ENCODE data around the gene DCUN1D2.

The DCUN1D2 gene

DNA sequence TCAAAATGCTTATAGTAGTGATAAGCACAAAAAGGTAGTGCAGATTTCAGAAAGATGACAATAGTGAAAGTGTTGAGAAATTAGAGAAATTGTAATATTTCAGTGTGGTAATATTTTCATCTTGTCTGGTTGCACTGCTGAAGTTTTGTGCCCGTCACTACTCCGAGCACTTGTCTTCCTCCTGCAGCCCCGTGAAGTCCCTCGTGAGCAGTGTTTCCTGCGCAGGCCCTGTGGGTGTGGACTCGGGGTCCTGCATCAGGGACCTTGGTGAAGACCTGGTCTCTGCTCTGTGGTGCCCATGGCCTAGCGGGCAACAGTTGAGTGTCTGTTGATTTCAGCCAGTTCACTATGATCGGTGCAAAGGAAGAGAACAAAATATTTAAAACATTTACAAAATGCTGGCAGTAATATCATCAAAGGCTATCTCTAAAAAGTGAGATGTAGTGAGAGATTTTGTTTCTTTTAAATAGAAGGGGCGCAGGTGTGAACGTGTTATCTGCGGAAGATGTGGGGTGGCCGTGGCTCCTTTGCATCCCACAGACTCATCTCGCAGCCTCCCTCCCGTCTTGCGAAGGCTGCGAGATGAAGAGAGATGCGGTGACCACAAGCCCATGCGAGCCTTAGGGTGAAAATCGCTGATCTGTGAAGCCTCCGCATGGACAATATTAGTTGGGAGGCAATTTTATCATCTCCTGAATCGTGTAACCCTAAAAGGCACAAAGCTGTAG, 27.7 kb upstream of the DCUN1D2 start:
- no peak for DNase-seq

DNA sequence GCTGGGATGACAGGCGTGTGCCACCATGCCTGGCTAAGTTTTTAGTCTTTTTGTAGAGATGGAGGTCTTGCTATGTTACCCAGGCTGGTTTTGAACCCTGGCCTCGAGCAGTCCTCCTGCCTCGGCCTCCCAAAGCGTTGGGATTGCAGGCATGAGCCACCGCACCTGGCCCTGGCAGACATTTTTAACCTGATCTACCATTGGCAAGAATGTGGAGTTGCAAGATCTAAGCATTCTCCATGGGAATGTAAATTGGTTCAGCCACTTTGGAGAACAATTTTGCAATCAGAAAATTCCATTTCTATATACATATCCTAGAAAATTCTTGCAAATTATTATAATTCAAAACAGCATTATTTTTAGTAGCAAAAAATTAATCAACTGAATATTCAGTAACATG, 24.3 kb upstream of the DCUN1D2 start:
- DNase-seq: no peak

DNA sequence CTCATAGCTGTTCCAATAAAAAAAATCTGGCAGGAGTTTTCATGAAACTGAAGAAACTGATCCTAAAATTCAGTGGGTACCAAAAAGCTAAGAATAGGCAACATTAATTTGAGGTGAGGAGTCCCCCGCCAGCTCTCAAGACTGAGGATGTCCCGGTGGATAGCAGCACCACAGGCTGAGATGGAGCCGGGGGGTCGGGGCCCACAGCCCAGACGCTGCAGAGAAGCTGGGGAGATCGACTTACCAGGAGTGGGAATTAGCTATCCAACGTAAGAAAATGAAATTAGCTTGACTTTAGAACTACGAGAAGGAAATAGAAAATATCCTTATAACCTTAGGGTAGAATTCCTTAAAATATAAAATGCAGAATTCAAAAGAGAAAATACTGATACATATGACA, 23.2 kb upstream of the DCUN1D2 start:
- no peak for DNase-seq

DNA sequence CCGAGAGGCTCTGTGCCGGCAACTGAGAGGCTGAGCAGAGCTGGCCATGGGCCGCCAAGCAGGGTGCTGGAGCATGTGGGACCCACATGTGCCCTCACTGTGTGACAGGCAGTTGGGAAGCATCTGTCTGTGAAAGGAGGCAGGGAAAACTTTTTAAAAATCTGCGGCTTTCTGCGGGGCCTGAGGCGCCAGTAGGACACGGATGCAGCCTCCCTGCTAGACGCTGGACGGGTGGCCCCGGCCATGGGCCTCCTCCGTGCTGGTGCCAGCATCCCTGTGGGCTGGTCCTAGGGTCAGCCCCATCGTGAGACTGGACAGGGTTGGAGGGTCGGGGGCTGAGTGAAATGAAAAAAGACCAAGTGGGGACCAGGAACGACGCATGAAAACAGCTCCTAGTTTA, 20.9 kb upstream of the DCUN1D2 start:
- DNase-seq: no peak

DNA sequence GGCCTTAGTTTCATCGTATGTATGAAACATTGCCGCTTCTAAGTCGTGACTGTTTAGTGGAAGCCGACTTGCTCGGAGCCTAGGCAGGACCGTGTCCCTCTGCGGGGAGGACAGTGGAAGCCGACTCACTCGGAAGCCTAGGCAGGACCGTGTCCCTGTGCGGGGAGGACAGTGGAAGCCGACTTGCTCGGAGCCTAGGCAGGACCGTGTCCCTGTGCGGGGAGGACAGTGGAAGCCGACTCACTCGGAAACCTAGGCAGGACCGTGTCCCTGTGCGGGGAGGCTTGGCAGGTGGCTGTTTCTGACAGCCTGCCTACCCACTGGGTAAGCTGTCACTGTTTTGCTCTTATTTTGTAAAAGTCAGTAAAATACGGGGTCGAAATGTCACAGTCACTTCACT, 20.4 kb upstream of the DCUN1D2 start:
- no peak for DNase-seq

DNA sequence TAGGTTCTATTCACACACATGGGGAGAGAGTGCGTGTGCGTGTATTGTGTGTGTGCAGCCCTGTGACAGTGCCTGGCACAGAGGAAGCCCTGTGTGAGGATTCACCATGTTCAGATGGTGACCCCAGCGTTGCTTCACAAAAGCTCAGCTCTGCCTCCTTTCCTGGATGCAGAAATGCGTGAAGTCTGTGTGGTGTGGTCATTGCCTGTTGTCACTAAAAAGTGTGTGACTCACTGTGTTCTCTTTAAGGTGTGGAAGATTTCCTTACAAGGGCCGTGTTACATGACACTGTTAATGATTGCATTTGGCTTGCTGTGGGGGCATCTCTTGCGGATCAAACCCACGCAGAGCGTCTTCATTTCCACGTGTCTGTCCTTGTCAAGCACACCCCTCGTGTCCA, 19.5 kb upstream of the DCUN1D2 start:
- DNase-seq: no peak

DNA sequence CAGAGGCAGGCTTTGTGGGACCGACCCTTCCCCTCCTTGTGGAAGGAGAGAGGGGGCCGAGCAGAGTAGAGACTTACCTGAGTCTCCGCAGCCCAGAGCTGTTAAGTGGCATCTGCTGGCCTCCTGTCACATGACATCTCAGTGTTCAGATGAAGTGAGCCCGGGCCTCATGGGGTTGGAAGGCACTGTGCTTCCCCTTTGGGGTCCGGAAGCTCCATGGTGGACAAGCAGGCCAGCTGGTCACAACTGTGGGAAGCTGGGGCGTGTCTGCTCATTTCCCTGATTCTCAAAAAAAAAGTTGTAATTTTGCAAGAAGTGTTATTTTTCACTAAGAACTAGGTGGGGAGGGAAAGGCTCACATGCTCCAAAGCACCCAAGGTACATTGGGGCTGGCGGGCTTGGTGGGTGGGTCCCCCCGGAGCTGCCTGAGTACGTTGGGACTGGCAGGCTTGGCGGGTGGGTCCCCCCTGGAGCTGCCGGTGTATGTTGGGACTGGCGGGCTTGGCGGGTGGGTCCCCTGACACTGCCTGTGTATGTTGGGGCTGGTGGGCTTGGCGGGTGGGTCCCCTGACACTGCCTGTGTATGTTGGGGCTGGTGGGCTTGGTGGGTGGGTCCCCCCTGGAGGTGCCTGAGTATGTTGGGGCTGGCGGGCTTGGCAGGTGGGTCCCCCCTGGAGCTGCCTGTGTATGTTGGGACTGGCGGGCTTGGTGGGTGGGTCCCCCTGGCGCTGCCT, 18.2 kb upstream of the DCUN1D2 start:
- no peak for DNase-seq

DNA sequence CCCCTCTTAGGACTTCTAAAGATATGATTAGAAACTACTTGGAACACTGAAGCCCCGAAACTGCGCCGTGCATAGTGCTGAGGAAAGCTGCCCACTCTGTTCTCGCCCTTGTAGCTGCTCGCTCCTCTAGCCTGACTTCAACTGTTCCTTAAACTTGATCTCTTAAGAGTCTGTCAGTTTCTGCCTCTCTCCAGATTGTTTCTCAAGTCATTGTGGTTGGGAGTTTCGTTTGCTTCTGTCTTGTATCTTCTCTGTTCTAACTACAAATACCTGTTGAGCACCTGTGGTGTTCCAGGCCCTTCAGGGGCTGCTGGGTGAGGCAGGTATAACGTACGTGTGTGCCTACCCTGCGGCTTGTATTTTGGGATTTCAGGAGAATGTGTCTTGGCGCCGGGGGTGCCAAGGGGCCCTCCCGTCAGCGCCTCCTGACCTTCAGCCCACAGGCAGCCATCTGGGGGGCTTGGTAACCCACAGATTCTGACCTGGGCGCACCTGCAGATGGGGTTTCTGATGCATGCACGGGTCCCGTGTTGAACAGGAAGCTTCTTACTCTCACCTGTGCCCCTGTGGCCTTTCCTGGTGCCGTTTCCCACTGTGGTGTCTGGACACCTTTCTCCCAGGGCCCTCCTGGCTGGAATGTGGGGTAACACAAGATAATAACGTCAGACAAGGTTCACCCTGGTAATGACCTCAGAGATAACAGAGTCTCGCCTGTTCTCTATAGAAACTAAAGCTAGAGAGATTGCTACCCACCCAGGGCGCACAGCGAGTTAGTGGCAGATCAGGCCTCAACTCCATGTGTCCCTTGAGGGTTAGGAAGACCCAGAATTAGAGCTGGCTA, 17.2 kb upstream of the DCUN1D2 start:
- DNase-seq: no peak

DNA sequence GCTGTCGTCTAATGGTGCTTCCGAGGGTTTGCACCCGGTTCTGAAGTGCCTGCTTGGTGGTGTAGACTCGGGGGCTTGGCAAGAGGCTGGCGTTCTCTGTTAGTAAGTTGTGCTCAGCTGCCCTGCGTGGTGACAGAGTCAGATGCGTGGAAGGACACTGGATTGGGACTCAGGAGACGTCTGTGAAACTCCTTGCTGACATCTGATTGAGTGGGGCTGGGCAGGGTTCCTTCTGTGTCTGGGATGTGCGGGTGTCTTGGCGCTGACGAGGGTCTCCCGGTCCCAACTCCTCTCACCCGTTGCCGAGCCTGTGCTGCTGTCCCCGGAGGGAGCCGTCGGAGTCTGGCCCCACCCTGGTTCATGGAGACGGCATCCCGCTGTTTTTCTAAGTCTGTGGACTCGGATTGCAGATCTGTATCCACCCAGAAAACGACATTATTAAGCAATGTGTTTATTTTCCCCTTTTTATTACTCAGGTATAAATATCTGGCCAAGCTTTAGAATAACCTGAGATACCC, 16.4 kb upstream of the DCUN1D2 start:
- DNase-seq: no peak

DNA sequence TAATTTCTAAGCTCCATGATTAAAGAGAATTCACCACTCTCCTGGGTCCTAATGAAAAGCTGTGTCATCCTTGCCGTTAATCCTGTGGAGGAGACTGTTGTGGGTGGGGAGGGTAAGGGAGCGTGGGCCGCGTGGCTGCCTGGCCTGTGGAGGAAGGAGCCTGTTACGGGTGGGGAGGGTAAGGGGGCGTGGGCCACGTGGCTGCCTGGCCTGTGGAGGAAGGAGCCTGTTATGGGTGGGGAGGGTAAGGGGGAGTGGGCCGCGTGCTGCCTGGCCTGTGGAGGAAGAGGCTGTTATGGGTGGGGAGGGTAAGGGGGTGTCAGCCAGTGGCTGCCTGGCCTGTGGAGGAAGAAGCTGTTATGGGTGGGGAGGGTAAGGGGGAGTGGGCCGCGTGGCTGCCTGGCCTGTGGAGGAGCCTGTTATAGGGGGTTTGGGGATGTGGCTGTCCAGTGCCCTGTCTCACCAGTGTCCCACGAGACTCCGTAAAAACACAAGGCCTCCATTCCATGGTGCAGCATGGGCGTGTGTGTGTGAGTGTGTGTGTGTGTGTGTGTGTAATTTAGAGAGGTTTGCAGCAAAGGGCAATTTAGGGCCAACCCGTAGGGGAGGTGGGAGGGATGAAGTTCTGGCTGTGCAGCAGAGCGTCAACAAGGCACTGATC, 15.6 kb upstream of the DCUN1D2 start:
- no peak for DNase-seq

DNA sequence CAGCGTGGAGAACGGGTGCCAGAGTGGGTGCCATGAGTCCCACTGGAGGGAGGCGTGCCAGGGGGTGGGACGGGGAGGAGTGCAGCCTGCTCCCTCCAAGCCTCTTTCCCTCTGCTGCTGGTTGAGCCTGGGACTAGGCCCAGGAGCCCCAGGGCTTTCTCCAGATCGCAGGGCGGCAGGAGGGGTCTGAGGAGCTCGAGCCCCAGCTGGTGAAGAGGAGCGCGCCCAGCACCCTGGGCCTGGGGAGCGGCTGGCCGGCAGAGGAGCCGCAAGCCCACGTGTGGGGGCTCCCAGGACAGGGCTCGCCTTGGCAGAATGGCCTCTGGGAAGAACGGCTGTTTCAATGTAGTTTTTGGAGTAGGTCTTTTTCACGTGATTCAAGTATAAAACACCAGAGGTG, 12.2 kb upstream of the DCUN1D2 start:
- DNase-seq: no peak

DNA sequence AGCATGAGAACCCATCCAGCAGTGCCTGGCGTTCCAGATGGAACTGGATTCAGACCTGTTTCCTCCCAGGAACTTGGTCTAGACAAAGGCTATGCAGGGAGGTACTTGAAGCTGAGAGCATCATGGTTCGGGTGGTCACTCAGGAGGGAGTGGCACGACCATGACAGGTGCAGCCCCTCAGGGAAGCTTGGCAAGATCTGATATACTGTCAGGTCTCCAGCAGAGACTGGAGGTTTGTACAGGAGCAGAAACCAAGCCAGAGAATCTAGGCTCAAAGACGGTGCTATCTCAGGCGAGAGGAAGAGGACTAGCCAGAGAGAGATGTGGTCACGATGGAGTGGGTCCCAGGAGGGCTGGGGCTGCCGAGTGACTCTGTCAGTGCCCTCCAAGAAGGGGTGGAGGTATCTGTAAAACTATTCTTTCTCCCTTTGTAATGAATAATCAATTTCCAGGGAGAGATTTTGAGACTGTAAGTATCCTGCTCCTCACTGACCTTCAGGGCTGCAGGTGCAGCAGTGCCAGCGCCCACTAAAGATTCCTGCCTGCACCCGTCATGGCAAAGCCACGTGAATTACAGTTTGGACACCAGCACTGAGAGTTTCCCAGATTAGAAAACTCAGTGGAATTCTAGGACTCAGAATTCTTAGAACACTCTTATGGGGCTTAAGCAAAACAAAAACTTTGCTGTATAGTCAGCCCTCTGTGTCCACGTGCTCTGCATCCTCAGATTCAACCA, 10.2 kb upstream of the DCUN1D2 start:
- DNase-seq: no peak

DNA sequence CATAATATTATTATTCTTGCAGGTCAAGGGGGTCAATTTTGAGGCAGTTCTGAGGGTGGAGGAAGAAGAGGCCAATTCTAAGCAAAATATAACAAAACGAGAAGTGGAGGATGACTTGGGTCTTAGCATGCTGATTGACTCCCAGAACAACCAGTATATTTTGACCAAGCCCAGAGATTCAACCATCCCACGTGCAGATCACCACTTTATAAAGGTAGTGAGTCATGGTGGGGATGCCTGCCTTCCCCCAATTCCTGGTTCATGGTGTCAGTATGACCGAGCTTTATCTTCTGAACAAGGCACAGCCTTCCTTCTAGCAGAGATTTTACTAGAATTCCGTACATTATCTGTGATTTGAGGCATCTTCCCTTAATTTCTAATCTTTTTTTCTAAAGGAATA, 9.4 kb upstream of the DCUN1D2 start:
- no peak for DNase-seq

DNA sequence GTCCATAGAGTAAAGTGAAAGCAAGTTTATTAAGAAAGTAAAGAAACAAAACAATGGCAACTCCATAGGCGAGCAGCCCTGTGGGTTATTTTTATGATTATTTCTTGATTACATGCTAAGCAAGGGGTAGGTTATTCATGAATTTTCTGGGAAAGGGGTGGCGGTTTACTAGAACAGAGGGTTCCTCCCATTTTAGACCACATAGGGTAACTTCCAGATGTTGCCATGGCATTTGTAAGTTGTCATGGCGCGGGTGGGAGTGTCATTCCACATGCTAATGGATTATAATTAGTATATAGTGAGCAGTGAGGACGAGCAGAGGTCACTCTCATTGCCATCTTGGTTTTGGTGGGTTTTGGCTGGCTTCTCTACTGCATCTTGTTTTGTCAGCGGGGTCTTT, 8.4 kb upstream of the DCUN1D2 start:
- no peak for DNase-seq

DNA sequence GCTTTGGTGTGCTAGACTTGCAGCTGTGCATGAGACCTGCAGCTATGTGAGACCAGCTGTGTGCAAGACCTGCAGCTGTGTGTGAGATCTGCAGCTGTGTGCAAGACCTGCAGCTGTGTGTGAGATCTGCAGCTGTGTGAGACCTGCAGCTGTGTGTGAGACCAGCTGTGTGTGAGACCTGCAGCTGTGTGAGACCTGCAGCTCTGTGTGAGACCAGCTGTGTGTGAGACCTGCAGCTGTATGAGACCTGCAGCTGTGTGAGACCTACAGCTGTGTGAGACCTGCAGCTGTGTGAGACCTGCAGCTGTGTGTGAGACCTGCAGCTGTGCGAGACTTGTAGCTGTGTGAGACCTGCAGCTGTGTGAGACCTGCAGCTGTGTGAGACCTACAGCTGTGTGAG, 6.7 kb upstream of the DCUN1D2 start:
- no peak for DNase-seq

DNA sequence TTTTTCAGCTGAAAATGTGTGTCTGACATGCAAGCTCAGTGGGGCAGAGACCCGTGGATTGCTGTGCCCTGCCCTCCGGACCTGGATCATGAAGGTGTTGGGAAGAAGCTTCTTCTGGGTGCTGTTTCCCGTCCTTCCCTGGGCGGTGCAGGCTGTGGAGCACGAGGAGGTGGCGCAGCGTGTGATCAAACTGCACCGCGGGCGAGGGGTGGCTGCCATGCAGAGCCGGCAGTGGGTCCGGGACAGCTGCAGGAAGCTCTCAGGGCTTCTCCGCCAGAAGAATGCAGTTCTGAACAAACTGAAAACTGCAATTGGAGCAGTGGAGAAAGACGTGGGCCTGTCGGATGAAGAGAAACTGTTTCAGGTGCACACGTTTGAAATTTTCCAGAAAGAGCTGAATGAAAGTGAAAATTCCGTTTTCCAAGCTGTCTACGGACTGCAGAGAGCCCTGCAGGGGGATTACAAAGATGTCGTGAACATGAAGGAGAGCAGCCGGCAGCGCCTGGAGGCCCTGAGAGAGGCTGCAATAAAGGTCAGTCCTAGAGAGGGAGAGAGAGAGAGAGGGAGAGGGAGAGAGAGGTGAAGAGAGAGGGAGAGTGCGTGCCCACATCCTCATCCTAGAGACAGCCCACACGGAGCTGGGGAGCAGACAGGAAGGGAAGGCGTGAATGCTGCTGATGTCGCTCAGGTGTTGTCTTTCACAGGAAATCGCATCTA, 5.1 kb upstream of the DCUN1D2 start:
- no peak for DNase-seq

DNA sequence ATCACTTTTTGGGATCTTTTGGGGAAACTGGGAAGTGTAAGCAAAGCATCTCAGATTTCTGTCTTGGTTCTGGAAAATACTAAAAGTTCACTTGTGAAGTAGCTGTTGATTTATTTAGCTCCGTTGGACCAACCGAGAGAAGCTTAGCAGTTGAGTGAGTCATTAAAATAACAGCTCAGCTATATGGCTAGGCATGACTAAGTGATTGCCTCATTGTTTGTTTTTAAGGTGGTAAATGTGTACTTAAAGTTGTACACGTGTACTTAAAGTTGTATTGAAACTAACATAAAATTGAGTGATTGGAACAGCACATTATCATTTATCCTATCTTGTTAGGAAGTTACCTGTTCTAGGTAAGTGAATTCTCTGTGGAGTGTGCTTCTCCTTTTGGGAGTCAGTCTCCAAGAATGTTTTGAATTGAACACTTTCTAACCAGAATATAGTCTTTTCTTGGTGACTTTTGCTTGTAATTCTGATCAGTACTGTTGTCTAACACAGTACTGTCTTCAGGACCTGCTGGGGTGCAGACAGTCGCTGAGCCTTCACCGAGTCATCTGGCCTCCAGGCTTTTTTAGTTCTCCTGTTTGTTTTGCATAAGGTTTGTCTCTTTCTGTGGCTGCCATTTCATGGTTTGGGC, 2.9 kb upstream of the DCUN1D2 start:
- DNase-seq: no peak

DNA sequence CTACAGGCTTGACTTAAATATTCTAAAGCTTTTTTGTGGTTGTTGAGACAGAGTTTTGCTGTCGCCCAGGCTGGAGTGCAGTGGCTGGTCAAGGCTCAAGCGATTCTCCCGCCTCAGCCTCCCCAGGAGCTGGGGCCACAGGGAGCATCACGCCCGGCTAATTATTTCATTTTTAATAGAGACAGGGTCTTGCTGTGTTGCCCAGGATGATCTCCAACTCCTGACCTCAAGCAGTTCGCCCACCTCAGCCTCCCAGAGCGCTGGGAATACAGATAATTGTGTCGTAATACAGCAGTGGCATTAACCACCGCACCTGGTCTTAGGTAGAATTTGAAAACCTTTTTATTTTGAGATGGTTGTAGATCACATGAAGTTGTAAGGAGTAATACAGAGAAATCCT, 1.5 kb upstream of the DCUN1D2 start:
- no peak for DNase-seq

DNA sequence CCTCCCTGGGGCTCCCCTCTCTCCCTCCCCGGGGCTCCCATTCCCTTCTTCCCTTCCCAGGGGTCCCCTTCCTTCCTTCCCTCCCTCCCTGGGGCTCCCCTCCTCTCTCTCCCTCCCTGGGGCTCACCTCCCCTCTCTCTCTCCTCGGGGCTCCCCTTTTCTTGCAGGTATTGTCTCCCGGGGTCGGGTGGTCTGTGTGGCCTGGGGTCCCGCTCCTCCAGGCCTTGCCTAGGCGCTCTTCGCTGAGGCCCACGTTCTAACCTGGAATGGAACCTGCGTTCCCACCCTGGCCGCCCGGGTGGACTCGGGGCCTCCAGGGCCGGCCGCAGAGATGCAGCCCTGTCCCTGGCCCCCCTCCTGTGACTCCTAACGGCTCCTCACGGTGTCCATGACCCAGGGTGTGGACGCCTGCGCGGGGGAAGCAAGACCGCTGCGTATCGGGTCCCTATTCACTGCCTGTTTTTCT, 940 bp upstream of the DCUN1D2 start:
- DNase-seq: no peak

DNA sequence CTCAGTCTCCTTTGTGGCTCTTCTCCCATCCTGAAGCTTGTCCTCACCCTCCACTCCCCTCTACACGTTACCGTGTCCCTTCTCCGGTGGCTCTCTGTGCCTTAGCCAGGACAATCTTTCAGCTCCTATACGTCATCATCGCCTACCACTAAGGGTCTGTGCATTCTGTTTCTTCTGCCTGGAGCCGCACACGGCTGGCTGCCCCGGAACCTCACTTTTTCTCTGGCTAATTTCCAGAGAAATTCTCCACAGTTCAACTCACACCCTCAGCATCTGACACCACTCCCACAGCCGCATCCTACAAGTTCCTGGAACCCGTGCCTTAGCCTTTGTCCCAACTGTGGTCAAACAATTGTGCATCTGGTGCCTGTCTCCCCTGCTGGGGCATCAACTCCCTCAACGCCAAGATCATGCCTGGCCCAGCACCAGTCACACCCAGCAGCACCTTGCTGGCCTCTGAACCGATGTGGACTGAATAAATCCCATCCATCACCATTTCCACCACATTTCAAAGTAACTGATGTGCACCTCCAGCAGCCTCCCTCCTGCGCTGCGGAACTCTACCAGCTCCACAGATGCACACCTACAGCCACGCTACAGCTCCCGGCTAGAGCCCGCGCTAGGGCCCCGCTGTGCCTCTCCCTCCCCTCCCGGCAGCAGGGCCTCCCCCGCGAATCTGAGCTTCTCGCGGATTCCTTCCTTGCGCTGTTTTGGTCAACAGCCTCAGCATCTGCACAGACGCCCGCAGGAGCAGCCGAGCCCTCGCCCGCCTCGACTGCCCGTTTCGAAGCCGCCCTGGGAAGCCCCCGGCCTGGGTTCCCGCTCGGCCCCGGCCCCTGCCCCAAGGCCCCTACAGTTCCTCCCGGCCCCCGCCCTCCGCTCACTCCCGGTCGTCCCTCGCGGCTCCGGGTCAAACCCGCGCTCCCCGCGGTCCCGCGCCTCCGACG, 689 bp downstream of the DCUN1D2 start:
- peak; percentile 48 for DNase-seq

Data from stimulated activated CD4-positive, alpha-beta T cell treated with anti-CD3 and anti-CD28 coated beads, Interleukin-4, amount 100 ng/mL, for 1 hour (primary cell).